GM19351 (cell line): Measurements from ENCODE around the gene CACNG6.
"Not testable (repeated sequence)": the region's sequence is repeated elsewhere in the genome, so short reads cannot be mapped to it uniquely, and the experiment has no call there.

ENCODE experiments used
- ATAC-seq: cut with Tn5 transposase; IDR thresholded peaks from one replicate; pipeline ENCODE4 v1.9.1; 2021; ENCODE audit warnings: mild to moderate bottlenecking, moderate library complexity; ENCODE audit not compliant: unreplicated experiment

Gene CACNG6

DNA sequence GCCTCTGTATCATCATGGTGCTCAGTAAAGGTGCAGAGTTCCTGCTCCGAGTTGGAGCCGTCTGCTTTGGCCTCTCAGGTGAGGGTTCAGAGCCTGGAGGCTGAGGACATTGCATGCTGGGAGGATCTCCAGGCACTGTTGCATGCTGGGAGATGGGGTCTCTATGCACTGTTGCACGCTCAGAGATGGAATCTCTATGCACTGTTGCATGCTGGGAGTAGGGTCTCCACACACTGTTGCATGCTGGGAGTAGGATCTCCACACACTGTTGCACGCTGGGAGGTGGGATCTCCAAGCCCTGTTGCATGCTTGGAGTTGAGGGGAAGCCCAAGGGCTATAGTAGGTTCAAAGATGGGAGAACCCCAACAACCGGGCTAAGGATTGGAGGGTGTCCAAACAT lies 8.3 kb downstream of the CACNG6 start:
- ATAC-seq = no peak

DNA sequence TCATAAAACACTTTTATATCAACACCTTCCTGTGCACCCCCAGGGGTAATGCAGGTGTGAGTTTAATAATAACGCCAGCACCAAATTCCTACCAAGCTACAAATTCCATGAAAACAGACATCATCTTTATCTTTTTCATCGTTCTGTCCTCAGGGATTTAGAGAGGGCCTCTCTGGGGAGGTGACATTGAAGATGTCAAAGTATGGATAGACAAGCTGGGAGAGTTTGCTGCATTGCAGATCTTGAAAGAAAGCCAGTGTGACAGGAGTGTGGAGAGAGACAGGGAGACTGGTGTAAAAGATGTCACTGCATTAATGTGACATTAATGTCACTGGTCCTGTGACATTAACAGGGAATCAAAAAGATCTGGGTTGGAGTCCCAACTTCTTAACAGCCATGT lies 10.1 kb downstream of the CACNG6 start:
- no peak for ATAC-seq

DNA sequence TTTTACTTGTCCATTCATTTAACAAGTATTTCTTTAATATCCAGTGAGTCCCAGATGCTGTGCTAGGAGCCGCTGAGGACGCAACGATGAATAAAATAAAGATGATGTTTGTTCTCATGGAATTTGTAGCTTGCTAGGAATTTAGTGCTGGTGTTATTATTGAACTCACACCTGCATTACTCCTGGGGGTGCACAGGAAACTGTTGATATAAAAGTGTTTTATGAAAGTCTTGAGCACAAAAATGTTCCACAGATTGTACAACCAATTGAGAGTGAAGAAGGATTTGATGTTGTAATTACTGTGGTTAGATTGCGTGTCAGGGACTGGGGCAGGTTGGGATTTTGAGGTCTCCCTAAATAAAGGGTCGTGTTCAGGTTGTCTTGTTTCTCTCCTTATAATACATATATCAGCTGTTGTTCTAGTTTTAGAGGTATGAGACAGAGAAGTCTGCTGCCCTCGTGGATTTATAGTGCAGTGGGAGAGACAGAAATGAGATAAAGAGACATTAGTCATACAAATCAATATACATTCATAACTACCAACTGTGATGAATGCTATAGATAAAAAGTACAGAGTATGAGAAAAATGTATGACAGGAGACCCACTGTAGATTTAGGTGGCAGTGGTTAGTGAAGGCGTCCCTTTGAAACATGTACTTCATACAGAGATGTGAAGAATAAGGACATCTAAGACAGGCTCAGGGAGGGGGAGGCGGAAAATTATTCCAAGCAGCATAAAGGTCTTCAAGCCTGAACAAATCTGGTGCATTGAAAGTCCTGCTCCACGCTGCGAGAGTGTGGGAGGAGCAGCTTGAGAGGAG lies 11.3 kb downstream of the CACNG6 start:
- no peak for ATAC-seq

DNA sequence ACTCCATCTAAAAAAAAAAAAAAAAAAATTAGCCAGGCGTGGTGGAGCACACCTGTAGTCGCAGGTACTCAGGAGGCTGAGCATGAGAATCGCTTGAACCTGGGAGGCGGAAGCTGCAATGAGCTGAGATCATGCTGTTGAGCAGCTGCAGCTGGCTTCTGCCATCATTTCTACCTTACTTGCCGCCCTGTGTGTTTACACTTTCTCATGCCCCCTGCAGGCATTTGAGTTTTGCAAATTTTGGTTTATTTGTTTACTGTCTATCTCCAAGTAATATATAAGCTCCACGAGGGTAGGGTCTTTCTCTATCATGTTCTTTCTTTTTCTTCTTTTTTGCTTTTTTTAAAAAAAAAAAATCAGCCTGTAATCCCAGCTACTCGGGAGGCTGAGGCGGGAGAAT lies 18.0 kb downstream of the CACNG6 start:
- no peak for ATAC-seq

DNA sequence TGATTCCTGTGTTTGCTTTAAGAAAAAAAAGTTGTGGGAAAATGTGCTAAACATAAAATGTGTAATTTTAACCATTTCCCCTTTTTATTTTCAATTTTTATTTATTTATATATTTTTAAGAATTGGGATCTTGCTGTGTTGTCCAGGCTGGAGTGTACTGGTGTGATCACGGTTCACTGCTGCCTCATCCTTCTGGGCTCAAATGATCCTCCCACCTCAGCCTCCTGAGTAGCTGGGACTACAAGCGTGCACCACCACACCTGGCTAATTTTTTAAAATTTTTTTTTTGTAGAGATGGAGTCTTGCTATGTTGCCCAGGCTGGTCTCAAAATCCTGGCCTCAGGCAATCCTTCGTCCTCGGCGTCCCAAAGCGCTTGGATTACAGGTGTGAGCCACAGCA lies 19.0 kb downstream of the CACNG6 start:
- no peak for ATAC-seq

DNA sequence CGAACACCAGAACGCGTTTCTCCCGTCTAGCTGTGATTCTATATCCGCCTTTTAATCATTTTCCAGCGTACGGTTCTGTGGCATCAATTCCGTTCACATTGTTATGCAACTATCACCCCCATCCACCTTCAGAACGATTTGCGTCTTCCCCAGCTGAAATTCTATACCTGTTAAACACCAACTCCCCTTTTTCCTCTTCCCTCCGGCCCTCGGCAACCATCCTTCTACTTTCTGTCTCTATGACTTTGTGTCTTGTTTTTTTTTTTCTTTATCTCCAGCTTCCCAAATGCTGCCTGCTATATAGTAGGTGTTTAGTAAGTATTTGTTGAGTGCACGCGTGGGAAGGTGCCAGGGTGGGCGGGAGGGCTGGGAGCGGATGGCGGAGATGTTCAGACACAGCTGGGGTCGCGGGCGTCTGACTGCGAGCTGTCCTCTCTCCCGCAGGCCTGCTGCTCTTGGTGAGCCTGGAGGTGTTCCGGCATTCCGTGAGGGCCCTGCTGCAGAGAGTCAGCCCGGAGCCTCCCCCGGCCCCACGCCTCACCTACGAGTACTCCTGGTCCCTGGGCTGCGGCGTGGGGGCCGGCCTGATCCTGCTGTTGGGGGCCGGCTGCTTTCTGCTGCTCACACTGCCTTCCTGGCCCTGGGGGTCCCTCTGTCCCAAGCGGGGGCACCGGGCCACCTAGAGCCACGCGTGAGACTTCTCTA lies 20.2 kb downstream of the CACNG6 start:
- no peak for ATAC-seq

DNA sequence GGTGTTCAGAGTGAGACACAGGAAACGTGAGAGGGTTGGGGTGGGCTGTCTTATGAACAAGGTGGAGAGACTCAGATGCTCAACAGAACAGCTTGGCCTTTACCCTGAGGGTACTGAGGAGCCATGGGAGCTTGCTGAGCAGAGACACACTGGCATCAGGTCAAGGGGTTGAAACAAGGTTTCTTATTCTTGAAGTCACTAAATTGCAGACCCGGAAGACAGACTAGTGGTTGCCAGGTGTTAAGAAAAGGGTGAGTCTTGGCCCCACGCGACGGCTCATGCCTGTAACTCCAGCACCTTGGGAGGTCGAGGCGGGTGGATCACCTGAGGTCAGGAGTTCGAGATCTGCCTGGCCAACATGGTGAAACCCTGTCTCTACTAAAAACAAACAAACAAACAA lies 22.4 kb downstream of the CACNG6 start:
- no peak for ATAC-seq

DNA sequence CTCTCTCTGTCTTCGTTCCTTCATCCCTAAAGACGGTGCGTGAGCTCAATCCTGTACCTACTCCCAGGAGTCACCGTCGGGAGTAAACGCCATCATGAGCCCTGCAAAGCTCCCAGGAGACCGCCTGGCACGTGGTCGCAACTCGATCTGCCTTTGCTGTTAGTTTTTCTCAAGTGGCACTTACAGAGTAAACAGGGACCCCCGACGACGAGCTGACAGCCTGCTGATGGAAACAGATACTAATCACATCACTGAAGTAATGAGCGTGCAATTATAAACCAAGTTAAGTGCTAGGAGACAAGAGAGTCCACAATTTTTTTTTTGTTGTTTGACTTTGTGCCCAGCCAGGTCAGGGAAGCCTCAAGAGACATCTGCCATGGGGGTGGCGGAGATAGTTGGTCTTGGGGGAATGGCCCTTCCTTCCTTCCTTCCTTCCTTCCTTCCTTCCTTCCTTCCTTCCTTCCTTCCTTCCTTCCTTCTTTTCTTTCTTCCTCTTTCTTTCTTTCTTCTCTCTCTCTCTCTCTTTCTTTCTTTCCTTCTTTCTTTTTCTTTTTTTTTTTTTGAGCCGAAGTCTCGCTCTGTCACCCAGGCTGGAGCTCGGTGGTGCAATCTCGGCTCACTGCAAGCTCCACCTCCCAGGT lies 23.6 kb downstream of the CACNG6 start:
- ATAC-seq = no peak

DNA sequence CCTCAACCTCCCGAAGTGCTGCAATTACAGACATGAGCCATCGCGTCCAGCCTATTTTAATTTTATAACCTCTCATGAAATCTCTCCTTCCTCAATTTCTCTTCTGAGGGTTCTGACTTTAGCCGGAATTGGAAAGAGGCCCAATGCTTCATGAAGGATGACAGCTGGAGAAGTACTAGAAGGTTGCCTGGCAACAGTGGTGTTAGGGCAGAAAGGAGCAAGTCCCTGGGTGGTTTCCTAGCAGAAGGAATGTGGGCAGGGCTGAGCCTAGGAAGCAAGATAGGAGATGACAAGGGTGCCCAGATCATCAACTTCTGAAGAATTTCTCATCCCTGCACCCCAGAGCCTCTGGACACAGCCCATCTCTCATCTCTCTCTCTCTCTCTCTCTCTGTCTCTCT lies 25.8 kb downstream of the CACNG6 start:
- ATAC-seq = no peak

DNA sequence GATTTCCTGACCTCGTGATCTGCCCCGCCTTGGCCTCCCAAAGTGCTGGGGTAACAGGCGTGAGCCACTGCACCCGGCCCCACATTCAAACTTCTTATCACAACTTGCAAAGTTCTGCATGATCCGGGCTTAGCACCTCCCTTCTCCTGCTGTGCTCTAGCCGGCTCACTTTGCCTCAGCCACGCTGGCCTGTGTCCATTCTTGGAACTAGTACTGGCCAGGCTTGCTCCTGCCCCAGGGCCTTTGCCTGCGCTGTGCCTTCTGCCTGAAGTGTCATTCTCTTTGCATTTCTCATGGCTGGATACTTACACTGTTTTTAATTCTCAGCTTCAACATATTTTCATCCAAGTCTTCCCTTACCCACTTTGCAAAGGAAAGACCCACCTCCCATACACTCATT lies 29.9 kb downstream of the CACNG6 start:
- no peak for ATAC-seq

DNA sequence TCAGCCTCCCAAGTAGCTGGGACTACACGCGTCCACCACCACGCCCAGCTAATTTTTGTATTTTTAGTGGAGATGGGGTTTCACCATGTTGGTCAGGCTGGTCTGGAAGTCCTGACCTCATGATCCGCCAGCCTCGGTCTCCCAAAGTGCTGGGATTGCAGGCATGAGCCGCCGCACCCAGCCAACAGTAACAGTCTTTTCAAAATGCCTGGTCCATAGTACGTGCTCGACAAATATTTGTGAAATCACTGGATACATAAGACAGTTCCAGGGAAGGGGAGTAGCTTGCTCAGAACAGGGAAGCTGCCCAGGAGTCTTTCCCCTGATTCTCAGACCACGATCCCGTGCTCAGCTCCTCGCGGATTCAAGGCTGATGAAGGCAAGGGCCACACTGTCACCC lies 30.5 kb downstream of the CACNG6 start:
- ATAC-seq = no peak

DNA sequence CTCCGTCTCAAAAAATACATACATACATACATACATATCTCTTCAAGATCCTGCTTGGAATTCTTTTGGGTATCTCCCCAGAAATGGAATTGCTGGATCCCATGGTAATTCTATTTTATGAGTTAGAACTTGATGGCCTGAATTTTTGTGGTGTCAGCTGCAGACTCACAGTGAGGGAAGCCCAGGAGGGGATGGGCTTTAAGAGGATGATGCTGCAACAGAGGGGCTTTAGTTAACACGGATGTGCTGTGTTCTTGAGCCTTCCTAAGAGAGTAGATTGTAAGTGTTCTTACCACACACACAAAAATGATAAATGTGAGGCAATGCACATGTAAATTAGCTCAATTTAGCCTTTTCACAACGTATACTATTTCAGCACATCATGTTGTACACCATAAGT lies 31.8 kb downstream of the CACNG6 start:
- ATAC-seq = no peak

DNA sequence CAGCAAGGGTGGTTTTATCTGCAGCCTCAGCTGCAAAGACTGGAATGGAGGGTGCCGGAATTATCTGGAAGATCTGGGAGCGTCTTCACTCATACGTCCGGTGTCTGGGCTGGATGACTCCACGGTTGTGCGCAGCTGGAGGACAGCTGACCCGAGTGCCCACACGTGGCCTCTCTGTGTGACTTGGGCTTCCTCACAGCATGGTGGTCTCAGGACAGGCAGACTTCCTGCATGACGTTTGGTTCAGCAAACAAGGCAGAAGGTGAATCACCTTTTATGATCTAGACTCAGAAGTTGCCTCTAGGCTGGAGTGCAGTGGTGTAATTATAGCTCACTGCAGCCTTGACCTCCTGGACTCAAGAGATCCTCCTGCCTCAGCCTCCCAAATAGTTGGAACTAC lies 33.2 kb downstream of the CACNG6 start:
- ATAC-seq = no peak

DNA sequence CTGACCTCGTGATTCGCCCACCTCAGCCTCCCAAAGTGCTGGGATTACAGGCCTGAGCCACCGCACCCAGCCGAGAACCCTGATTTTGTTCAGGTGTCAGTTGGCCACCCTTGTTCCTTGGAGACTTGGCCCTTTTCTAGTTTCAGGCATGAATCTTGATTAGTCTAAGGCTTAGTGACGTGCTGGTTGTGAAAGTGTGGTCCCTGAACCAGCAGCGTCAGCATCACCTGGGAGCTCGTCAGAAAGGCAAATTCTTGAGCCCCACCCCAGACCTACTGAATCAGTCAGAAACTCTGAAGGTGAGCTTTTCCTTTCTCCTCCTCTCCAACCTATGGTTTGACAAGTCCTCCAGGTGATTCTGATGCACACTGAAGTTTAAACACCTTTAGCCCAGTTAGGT lies 35.2 kb downstream of the CACNG6 start:
- ATAC-seq = no peak

DNA sequence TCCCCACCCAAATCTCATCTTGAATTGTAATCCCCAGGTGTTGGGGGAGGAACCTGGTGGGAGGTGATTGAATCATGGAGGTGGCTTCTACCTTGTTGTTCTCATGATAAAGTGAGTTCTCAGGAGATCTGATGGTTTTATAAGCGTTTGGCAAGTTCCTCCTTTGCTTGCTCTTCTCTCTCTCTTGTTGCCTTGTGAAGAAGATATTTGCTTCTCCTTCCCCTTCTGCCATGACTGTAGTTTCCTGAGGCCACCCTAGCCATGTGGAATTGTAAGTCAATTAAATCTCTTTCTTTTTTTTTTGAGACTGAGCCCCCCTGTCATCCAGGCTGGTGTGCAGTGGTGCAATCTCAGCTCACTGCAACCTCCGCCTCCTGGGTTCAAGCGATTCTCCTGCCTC lies 37.9 kb downstream of the CACNG6 start:
- no peak for ATAC-seq

DNA sequence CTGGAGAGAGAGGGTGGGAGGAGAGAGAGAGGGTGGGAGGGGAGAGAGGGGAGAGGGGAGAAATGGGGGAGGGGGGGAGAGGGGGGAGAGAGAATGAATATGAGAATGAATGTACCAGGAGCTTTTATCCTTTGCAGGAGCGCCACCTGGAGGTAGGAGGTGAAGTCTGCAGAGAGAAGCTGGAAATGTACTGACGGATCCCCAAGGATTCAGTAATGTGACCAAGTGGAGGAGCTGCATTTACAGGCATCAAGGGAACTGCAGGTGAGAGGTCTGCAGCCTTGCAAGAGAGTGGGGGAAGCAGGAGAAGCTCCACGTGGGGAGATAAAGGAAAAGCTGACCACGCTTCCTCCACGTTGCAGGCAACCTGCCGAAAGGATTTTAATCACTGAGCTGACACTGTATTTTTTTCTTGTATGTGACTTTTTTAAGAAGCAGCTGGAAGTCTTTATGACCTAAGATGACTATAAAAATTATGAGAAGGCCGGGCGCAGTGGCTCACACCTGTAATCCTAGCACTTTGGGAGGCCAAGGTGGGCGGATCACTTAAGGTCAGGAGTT lies 38.6 kb downstream of the CACNG6 start:
- ATAC-seq = no peak

DNA sequence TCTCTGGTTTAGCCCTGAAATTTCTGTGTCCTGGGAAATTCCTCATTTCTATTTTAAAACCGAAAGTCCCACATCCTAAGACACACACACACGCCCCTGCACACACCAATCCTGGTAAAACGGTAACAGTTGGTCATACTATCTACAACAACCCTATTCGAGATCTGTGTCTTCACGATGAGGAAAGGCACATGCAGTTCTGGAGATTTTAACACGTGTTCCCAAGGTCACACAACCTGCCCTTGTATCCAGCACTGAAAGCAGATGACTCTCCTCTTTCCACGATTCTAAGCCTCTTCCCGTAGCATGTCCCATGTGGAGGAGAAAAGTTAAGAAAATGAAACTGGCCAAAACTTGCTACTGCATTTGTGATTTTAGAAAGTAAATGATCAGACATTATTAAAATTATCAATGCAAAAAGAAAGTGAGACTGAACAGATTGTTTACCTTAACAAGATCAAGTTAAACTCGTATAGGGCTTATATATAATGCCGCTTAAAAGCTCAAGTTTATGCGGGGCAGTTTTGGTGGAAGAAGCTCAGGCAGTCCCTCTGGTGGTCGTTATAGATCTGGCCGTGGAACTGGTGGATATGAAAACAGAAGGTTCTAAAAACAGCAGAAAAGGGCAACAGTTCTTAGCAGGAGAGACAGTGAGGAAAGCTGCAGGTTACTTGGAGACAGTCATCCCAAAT lies 39.6 kb downstream of the CACNG6 start:
- ATAC-seq = no peak

DNA sequence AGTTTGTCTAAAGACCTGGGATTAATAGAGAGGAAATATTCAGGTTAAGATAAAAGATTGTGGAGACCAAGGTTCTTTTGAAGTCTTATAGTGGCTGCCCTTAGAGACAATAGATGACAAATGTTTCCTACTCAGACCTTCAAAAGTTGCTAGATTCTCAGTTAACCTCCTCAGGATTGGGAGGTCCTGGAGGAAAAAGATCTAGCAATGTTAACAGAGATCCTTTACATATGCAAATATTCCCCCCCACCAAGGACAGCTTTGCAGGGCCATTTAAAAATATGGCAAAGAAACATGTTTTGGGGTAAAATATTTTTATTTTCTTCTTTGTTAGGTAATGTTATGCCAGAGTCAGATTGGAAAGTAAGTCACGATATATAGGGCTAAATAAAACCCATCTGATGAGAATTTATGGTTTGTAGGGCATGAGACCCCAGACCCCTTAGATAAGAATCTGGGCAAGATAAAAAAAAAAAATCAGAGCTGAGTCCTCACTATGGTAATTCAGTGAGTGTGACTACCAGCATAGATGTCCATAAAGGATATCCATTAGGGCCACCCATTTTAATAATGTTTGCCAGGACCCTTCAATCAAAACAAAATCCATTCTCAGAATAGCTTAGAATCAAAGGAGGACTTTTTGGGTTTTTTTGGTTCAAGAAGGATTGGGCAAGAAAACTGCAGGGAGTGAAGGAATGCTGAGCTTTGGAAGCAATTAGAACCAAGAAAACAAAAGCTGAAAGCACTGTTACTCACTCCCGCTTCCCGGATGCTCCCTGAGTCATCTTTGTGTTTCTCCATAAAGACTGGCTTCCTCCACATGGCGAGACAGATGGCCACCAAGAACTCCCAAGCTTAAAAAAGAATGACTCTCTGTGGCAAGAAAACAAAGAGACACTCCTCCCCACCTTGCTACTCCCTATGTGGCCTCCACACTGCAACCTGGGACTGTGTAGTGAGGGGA lies 44.1 kb downstream of the CACNG6 start:
- ATAC-seq = no peak

DNA sequence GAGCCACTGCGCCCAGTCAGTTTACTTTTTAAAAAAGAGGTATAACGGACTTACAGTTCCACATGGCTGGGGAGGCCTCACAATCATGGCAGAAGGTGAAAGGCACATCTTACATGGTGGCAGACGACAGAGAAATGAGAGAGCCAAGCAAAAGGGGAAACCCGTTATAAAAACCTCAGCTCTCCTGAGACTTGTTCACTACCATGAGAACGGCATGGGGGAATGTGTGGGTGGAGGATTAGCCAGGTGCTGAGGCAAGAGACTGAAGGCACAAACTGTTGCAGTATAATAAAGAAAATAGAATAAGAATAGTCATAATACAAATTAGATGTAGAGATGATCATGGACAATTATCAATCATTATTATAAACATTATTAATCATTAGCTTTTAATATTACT lies 45.1 kb downstream of the CACNG6 start:
- not testable (repeated sequence) for ATAC-seq

DNA sequence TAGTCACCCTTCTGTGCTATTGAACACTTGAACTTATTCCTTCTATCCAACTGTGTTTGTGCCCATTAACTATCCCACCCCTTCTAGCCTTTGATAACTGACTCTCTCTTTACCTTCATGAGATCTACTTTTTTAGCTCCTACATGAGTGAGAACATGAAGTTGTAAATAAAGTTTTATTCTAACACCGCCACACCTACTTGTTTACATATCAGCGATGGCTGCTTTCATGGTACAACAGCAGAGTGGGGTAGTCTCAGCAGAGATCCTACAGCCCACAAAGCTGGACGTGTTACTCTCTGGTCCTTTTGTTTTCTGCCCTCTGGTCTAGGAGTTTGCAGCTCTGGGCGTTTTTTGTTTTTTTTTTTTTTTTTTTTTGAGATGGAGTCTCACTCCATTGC lies 48.6 kb downstream of the CACNG6 start:
- ATAC-seq = no peak
